Measurements from ENCODE around the gene STOML2. TPM values are rescaled to one million over a fixed set of nuclear protein-coding genes. Genes with fewer than 3 reads are reported as not detected.

Gene STOML2
- total RNA-seq, 1 experiment from 2014 or later = 209 TPM

GRCh38 chr9:35076848-35077247, 26.1 kb downstream of the STOML2 start:
- H3K4me3 Mint-ChIP-seq (ENCODE audit: unreplicated experiment) = no peak overlapping the region
- no peaks in the 10 kb centered on the region for H3K9me3 Mint-ChIP-seq (ENCODE audit: unreplicated experiment)
- CTCF ChIA-PET = interaction anchor here (0.7 to 3.6 kb wide), 4 partner anchors 19 to 316 kb away, joined by 3 to 23 read pairs (median 4); partner anchors contain the start of genes PIGO and STOML2
- H3K4me1 Mint-ChIP-seq (ENCODE audit: insufficient read depth, unreplicated experiment) = peaks cover 15% of the 10 kb centered on the region
- POLR2A ChIA-PET = interaction anchor here (0.7 to 7.6 kb wide), 2 partner anchors 18 to 605 kb away, joined by 3 to 85 read pairs; partner anchors contain the start of gene PIGO
- H3K36me3 Mint-ChIP-seq (ENCODE audit: insufficient read depth, unreplicated experiment) = peaks cover 21% of the 10 kb centered on the region
- no peak overlapping the region for H3K27ac Mint-ChIP-seq (ENCODE audit: low read depth, unreplicated experiment)
- no peak for TF ChIP-seq CTCF (IDR thresholded peaks at IDR 0.05; ENCODE audit: unreplicated experiment)
- intact Hi-C loops (cut with micrococcal nuclease) = no loop called here
- H3K27me3 Mint-ChIP-seq (ENCODE audit: insufficient read depth, unreplicated experiment) = no peaks in the 10 kb centered on the region
- DNase-seq (ENCODE audit: unreplicated experiment) = no peak
- no TSS peak for BruUV-seq (replicated peaks)

GRCh38 chr9:35075358-35075757, 27.6 kb downstream of the STOML2 start:
- Mint-ChIP-seq H3K4me1 (ENCODE audit: insufficient read depth, unreplicated experiment) (peaks cover 20% of the 10 kb centered on the region), H3K27me3 (ENCODE audit: insufficient read depth, unreplicated experiment) (no peaks in the 10 kb centered on the region), H3K36me3 (ENCODE audit: insufficient read depth, unreplicated experiment) (peaks cover 33% of the 10 kb centered on the region), H3K27ac (ENCODE audit: low read depth, unreplicated experiment) (no peak overlapping the region), H3K4me3 (ENCODE audit: unreplicated experiment) (no peak overlapping the region), H3K9me3 (ENCODE audit: unreplicated experiment) (no peaks in the 10 kb centered on the region)
- POLR2A ChIA-PET = interaction anchor here (0.6 kb wide), 1 partner anchor 936 kb away, joined by 4 read pairs; no protein-coding TSS in a partner anchor
- BruUV-seq (replicated peaks) = no TSS peak
- CTCF ChIA-PET = interaction anchor here (3.6 kb wide), 1 partner anchor 20 kb away, joined by 23 read pairs; the partner anchor contains the start of gene PIGO
- TF ChIP-seq CTCF (IDR thresholded peaks at IDR 0.05; ENCODE audit: unreplicated experiment) = no peak
- intact Hi-C loops (cut with micrococcal nuclease) = no loop called here
- DNase-seq (ENCODE audit: unreplicated experiment) = no peak

GRCh38 chr9:35074791-35075190, 28.1 kb downstream of the STOML2 start:
- no peak for TF ChIP-seq CTCF (IDR thresholded peaks at IDR 0.05; ENCODE audit: unreplicated experiment)
- POLR2A ChIA-PET = no interaction called here
- no peaks in the 10 kb centered on the region for H3K9me3 Mint-ChIP-seq (ENCODE audit: unreplicated experiment)
- DNase-seq (ENCODE audit: unreplicated experiment) = no peak
- peaks cover 35% of the 10 kb centered on the region for H3K36me3 Mint-ChIP-seq (ENCODE audit: insufficient read depth, unreplicated experiment)
- intact Hi-C loops (cut with micrococcal nuclease) = no loop called here
- H3K27me3 Mint-ChIP-seq (ENCODE audit: insufficient read depth, unreplicated experiment) = no peaks in the 10 kb centered on the region
- CTCF ChIA-PET = interaction anchor here (0.6 to 3.6 kb wide), 2 partner anchors 21 to 876 kb away, joined by 5 to 23 read pairs; partner anchors contain the start of gene PIGO
- no peak overlapping the region for H3K4me3 Mint-ChIP-seq (ENCODE audit: unreplicated experiment)
- H3K4me1 Mint-ChIP-seq (ENCODE audit: insufficient read depth, unreplicated experiment) = peaks cover 26% of the 10 kb centered on the region
- BruUV-seq (replicated peaks) = no TSS peak
- H3K27ac Mint-ChIP-seq (ENCODE audit: low read depth, unreplicated experiment) = no peak overlapping the region

- DNase-seq (ENCODE audit: unreplicated experiment) = no peak
- H3K4me1 Mint-ChIP-seq (ENCODE audit: insufficient read depth, unreplicated experiment) = peaks cover 26% of the 10 kb centered on the region
- TF ChIP-seq CTCF (IDR thresholded peaks at IDR 0.05; ENCODE audit: unreplicated experiment) = no peak
- H3K27me3 Mint-ChIP-seq (ENCODE audit: insufficient read depth, unreplicated experiment) = no peaks in the 10 kb centered on the region
- H3K27ac Mint-ChIP-seq (ENCODE audit: low read depth, unreplicated experiment) = no peak overlapping the region
- peaks cover 30% of the 10 kb centered on the region for H3K36me3 Mint-ChIP-seq (ENCODE audit: insufficient read depth, unreplicated experiment)
- intact Hi-C loops (cut with micrococcal nuclease) = no loop called here
- no peak overlapping the region for H3K4me3 Mint-ChIP-seq (ENCODE audit: unreplicated experiment)
- POLR2A ChIA-PET = no interaction called here
- no TSS peak for BruUV-seq (replicated peaks)
- H3K9me3 Mint-ChIP-seq (ENCODE audit: unreplicated experiment) = no peaks in the 10 kb centered on the region
- CTCF ChIA-PET = interaction anchor here (0.6 to 1.9 kb wide), 2 partner anchors 22 to 23 kb away, joined by 3 to 5 read pairs; partner anchors contain the start of gene PIGO
Measured at GRCh38 chr9:35074141-35074540, 28.8 kb downstream of the STOML2 start.
